Renal cortical epithelial cell (primary cell): ENCODE results near the gene CCDC167. TPM values are rescaled to one million over a fixed set of nuclear protein-coding genes. Genes with fewer than 3 reads are reported as not detected.

Source experiments
- DNase-seq: peaks from one replicate; pipeline ENCODE4 v3.0.0-alpha.2; 2011; ENCODE audit warnings: low read depth
- total RNA-seq: library from RNA; depleted of rRNA; stranded (reverse); fragments of >200 nt; gene quantifications from 2 replicates; pipeline ENCODE4 v1.2.3, GENCODE V29; 2014

CCDC167 gene
- total RNA-seq, 1 donor from 2014 or later: 21.1 TPM

DNA sequence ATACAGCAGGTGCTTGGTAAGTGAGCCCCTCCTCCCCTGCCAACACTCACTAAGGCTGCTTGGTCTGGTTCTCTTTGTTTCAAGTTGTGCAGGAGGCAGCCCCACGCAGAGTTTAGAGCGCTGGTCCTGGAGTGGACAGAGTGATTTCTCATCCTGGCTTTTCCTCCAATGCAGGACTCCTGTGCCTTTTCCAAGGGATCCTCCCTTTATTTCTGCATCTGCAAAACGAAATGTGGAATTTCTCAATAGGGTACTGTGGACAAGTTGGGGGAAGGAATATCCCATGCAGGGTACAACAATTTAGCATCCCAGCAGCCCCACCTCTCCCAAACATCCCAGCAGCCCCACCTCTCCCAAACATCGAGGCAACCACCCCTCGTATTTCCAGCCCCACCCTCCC lies 30.6 kb upstream of the CCDC167 start:
- no peak for DNase-seq

DNA sequence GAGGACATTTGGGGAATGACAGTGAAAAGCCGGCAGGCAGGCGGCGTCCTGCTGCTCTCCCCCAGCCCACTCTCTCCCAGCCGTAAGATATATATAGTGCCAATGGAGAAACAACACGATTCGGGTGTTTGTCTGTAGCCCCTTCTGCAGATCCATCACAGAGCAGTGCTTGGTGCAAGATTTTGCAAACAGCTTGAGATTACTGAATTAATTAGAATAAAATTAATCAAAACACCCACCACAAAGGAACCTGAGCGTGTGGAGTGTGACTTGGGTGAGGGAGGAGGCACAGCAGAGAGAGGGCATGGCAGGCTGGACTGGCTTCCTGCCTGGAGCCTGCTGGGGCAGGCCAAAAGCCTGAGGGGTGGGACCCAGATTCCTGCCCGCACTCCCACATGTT lies 28.8 kb upstream of the CCDC167 start:
- no peak for DNase-seq

DNA sequence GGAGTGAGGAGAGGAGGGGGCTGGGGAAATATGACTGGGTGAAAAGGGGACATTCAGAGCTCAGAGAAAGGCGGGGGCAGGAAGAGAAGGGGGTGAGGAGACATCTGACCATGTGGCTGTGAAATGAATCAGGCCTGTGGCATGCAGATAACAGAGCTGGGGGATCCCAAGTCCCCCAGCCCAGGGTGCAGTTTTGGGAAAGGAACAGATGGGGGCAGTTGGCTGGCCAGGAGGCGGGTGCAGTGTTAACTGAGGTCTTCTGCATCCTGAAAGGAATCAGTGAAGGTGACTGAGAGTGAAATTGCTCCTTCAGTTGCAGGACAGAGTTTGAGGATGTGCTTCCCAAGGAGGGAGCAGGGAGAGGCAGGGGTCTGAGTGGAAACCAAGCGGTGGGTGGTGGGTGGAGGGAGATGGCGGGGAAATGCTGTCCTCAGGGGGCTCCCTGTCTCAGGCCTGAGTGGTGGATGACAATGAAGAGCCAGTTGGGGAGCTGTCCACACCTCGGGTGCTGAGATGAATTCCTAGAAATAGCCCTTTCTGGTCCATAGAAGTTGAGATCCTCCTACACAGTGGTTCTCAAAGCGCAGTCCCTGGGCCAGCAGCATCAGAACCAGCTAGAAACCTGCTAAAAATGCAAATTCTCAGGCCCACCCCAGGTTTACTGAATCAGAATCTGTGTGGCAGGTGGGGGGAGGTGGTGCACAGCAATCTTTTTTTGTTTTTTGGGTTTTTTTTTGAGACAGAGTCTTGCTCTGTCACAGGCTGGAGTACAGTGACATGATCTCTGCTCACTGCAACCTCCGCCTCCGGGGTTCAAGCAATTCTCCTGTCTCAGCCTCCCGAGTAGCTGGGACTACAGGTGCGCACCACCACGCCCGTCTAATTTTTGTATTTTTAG lies 26.0 kb upstream of the CCDC167 start:
- peak; percentile 12 for DNase-seq

DNA sequence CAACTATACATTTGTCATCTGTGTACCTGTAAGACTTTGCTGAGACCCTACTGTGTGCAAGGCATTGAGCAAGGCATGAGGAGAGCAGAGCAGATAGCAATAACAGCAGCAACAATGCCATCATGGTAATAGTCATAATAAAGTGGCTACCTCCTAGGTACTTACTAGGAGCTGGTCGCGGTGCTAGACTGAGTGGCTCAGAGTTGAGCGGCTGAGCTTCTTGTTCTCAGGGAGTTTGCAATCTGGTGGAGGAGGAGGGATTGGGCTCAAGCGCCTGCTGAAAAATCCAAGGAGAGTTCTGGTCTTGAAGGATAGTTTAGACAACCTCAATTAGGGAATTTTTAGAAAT lies 25.3 kb upstream of the CCDC167 start:
- no peak for DNase-seq

DNA sequence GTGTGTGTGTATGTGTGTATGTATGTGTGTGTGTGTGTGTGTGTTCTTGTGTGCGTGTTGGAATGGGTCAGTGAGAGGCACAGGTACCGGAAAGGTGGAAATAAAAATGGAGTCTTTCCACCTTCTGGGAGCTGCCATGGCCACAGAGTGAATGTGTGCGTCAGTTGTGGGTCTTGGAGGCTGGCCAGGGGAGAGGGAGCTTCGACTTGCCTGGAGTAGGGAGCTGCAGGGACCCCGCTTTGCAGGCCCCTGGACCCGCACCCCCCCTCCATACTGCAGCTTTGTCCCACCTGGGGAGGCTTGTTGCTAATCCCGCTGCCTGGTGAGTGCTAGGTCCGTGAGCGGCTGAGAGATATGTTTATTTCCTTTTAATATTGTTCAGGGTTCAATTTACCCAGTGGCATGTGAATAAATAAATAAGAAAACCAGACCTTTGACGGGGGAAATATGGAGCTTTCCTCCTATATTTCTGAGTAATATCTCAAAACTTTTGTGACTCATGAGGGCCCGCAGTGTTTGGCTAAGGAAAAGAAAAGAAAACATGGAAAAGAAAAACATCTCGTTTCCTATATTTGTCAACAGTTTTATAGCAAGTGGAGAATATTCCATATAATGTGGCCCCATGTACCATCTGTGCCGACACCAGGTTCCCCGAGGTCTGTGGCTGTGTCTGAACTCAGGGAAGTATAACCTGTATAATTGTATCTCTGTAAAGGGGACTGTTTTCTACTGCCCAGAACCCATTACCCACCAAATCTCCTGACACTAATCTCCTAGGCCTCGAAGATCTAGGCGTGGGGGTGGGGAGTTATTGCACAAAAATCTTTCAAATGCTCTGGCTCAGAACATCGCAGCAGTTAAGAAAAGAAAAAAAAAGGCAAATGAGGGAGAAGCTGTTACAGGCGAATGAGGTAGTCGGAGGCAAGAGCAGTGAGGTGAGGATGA lies 24.6 kb upstream of the CCDC167 start:
- DNase-seq: no peak

DNA sequence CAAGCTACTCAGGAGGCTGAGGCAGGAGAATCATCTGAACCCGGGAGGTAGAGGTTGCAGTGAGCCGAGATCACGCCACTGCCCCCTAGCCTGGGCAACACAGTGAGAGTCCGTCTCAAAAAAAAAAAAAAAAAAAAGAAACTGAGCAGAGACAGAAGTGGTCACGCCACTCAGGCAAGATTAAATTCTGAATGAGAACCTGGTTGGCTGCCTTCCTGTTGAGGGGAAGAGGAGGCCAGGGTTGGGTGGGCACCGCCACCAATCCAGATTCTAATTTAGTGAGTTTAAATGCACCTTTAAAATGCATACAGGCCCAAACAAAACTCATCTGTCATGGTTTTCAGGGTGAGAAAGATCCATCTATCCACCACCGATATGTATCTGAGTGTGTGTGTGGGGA lies 23.7 kb upstream of the CCDC167 start:
- no peak for DNase-seq

DNA sequence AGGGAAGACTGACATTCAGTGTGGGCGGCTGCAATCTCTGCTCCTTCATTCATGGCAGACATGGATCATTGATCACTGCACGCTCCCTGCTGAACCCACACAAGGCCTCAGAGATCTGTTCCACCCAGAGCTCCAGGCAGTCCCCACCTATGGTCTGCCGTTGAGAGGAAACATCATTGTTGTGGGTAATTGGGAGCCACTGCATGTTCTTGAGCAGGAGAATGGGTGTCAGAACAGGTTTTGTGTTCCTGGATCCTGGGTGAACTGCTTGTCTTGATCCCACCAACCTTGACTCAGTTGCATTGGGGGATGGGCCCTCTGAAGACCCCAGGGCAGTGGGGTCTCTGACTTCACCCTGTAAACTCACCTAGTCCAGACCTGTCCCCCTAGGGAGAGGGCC lies 23.1 kb upstream of the CCDC167 start:
- peak; percentile 11 for DNase-seq

DNA sequence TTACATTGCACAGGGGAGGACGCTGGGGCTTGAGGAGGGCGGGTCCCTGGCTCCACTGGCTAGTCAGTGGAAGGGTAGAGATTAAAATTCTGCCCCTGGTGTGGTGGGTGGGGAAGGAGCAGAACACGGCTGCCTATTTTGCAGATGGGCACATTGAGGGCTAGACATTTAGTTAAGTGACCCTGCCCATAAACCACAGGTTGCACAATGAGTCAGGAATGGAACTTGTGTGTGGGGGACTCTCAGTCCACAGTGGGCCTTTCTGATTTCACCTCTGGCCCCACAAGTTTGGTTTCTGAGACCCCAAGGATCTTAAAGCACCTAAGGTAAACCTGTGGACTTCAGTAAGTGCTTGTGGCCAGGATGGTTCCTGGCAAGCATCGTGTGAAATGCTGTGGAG lies 22.0 kb upstream of the CCDC167 start:
- no peak for DNase-seq

DNA sequence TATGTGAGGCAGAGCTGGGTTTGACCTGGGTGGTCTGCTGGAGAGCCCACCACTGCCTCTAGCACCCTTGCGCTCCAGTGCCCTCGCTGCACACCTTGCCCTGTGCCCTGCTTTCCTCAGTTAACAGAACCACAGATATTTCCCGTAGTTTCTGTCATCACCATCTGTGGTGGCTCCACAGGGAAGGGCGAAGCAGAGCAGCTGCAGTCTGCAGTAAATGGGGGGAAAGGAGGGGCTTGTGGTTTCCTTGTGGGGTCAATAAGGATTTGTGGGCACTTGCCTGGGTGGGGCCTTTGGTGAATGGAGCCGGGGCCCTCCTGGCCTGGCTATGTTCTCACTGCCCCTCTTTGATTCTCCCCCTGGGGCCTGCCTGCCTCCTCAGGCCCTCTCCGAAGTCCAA lies 21.2 kb upstream of the CCDC167 start:
- no peak for DNase-seq

DNA sequence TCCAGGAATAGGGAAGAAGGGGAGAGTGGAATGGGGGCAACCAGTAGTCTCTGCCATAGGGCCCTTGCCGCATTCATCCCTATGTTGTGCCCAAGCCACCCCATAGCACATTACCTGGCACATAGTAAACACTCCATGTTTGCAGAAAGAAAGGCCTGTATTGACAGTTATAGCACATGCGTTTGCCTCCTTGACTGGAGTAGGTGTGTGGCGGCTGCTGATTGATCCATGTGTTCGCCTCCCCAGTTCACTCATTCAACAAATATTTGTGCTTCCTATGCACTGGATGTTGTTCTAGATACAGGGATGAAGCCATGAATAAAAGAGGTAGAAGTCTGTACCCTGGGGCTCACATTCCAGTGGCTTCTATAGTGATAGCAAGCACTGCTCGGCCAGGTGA lies 19.8 kb upstream of the CCDC167 start:
- no peak for DNase-seq

DNA sequence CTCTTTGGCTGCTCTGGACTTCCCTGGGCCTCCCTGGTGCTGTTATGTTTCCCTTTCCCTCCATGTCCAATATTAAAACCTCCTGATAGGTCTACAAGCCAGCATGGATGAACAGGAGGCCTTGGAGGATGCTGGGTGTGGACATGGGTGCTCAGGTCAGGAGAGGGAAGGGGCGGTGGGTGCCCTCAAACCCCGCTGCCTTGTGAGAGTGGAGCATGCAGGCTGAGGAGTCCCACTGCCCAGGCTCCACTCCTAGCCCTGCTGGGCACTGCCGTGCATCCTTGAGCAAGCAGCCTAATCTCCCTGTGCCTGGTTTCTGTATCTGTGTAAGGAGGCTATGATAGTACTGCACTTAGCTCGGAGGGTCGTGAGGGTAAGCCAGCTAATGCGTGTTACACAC lies 18.4 kb upstream of the CCDC167 start:
- no peak for DNase-seq

DNA sequence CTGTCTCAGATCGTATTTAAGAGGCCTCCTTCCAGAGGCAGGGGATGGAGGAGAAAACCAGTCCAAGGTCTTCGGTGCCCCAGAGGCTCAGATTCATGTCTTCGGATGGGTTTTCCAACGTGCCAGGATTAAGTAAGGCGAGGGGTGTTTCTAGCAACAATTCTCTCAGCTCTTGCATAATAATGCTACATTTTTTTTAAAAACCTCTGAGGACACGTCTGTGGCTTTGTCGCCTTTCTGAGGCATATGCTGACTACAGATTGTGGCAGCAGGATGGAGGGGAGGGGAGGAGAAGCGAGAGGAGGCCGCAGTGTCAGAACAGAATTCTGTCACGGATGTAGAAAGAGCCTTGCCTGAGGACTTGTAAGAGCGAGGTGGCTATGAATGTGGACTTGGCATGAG lies 17.7 kb upstream of the CCDC167 start:
- DNase-seq: no peak

DNA sequence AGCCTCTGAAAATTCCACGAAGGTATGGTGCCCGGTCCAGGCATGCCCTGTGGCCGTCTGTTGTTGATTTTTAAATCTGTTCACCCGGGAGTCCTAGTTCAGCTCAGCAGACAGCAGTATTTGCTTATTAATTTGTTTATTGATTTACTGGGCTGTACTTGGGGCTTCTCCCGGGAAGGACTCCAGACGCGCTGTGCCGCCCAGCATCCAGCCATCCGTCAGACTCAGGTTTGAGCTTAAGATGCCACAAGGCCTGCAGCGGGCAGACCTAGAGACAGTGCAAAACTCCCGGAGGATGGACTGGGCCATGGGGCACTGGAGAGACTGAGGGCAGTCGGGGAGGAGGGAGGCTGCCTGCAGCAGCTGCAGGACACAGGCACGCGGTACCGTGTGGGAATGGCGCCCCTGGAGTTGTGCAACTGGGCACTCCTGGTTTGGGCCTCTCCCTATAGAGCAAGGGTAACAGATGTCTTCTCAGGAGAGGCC lies 17.3 kb upstream of the CCDC167 start:
- no peak for DNase-seq

DNA sequence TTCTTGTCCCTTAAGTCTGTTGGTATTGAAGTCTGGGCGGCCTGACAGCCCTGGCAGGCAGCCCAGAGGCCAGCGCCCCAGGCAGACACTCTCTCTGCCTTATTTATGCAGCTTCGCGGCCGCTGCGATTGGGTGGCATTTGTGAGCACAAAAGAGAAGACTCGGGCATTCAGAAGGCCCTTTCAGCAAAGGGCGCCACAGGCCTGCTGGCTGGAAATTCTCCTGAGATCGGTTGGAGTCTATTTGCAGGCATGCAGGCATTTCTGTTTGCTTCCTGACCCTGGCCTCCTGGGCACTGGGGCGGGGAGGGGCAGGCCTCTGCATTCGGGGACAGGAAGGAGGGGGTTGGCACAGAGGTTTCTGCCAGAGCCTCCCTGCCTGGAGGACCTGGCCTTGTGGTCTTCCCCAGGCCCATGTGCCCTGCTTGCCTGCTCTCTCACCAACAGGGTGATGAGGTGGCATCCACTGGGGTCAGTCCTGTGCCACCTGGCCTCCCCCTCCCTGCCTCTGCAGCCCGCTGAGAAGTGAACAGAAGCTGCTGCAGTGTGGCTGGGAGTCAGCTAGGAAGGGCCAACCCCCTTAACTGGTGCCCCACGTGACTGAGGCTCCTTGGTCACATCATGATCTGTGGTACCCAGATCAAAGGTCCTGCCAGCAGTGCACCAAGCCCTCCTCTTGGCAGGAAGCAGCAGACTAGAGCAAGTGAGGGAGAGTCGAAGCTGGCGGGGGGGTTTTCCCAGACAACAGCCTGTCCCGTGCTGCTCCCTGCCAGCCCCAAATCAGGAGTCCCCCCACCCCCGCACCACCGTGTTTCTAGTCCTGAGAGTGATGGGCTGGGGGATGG lies 16.6 kb upstream of the CCDC167 start:
- peak; percentile 43 for DNase-seq

DNA sequence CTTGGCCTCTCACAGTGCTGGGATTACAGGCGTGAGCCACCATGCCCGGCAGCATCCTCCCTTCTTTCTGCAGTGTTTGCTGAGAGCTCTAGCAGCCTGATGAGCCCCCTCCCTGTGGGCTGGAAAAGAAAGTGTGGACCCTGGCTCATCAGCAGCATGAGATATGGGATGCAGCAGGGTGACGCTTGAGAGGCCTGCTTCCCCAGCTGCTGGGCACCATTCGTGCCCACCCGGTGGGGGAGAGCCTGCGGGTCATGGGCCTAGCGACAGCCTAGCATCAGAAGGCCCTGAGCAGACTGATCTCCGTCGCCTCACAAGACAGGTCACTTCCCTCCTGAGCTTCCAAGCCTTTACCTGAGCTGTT lies 16.0 kb upstream of the CCDC167 start:
- DNase-seq: no peak

DNA sequence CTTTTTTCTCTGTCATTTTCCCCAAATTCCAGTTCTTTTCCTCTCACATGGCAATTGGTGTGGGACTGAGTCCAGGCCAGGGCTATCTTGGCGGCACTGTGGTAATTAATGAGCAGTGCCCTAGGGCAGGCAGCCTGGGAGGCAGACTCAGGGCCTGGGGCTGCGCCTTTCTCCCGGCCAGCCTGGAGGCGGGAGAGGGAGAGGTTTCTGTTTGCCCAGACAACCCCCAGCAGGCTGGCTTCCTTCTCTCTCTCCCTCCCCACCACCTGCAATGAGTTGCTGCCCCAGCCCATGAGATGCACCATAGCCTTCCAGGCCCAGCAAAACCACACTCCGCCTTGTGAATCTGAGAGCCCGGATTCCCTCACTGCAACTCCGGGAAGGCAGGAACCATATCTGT lies 15.1 kb upstream of the CCDC167 start:
- no peak for DNase-seq

DNA sequence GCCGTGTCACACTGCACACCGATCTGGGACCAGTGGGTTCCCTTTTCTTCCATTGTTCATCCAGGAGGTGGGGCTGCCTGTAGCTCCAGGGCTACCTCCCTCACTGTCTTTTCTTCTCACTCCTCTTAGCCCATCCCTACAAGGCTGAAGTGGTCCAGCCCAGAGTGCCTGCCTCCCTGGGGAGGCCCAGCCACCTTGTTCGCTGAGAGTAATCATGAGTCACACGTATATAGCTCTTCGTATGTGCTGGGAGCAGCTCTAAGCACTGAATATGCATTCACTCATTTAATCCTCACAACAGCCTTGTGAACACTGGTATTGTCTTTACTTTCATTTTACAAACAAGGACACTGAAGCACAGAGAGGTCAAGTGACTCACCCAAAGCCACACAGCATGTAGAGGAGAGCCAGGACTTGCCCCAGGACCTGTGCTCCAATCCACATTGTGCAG lies 14.7 kb upstream of the CCDC167 start:
- DNase-seq: peak; percentile 11

DNA sequence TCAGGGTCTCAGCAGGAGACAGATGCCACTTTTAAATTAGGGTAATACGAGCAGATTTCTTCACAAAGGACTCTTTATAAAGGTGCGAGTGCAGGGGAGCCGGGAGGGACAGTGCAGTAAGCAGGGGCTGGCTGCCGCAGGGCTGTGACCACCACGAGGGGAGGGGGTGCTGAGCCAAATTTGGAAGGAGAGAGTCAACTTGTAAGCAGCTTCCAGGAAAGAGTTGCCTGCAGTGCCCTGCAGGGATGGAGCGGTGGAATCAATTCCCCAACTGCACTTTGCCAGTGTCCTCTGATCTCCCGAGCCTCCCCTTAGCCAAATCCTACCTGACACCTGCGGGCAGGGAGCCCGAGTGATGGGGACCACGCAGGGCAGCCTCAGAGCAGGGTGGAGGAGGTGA lies 13.9 kb upstream of the CCDC167 start:
- no peak for DNase-seq

DNA sequence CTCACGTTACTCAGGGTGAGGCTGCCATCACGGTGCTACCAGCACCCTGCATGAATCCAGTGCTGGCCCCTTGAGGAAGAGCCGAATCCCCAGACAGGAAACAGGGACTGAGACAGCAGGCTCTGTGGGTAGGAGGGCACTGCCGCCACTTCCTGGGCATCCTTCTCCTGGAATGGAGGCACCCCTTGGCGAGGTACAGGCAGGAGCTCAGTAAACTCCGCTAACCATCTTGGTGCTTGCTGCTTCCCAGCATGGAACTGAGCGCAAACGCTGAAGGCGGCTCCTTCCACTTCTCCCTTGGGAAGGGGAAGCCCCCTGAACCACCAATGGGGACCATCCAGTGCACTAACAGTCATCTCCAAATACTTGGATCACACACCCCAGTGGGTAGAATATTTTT lies 13.5 kb upstream of the CCDC167 start:
- DNase-seq: no peak

DNA sequence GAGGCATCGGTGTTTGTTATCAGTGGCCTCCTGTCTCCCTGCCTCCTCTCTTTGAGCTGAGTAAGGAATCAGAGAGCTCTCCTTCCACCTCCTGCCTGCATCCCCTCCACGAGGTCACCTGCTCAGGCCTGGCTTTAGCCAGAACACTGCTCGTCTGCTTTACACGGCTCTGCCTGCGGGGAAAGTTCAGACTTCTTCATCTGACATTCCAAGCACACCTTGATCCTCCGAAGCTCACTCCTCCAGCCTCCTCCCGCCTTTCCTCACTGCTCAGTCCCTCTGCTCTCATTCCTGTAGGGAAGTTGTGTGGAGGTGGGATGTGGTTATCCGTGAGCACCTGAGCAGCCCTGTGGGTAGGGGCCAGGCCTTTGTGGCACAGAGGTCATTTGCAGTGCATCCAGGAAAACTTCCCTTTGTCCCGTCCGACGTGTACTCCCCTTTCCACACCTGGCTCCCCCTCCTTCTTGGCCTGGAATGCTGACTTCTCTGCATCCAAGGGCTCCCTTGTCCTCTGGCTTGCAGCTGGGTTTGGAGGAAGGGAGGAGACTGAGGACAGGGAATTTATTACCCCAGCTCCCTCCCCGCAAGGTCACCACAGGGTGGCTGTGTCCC lies 12.8 kb upstream of the CCDC167 start:
- DNase-seq: no peak

DNA sequence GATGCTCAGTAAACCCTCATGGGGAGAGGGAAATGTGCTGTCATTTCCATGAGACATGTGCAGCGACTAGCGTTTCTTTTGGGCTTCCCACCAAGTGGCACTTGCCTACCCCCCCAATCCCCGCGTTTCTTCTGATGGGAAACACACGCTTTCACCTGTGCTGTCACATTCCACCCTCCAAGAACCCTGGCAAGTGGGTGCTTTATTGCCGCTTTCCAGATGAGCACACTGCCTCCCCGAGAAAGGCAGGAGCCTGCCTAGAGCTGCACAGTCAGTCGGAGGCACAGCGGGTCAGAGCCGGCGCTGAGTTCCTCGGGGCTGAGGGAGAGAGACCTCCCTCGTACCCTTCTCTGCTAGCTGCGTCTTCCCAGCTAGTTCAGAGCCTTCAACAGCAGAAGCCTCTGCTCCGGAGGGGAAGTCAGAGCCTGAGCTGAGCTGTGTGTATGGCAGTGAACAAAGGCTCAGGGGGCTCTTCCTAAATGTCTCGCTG lies 12.3 kb upstream of the CCDC167 start:
- no peak for DNase-seq
